AG04450 (cell line): ENCODE results near the gene SUDS3. TPM values are rescaled to one million over a fixed set of nuclear protein-coding genes. Genes with fewer than 3 reads are reported as not detected.
A peak's percentile ranks its signal among the peaks of the same experiment; 100 is the strongest.

ENCODE experiments used
- CTCF ChIA-PET: fragments of 300-600, 350-600 bp; formaldehyde crosslinking; extraction: SDS; loops from one replicate; lab custom pipeline; 2022; ENCODE audit warnings: antibody characterized with exemption, inconsistent platforms; lab: Charles Lee
- POLR2A ChIA-PET: fragments of 350-600 bp; formaldehyde crosslinking; extraction: SDS; loops from one replicate; lab custom pipeline; 2021; ENCODE audit warnings: antibody characterized with exemption, inconsistent platforms; lab: Yijun Ruan, JAX
- DNase-seq: peaks from one replicate; pipeline ENCODE4 v3.0.0-alpha.2; 2011; ENCODE audit warnings: low read depth, low spot score
- H3K27ac ChIP-seq: one replicate; pipeline ENCODE4 v1.5.1; 2012; ENCODE audit warnings: low read depth, low read length, control low read depth
- H3K27me3 ChIP-seq: one replicate; pipeline ENCODE4 v1.6.0; 2012; ENCODE audit warnings: low read length; ENCODE audit not compliant: control insufficient read depth, insufficient read depth
- H3K4me3 ChIP-seq: 2 replicates; pipeline ENCODE4 v1.5.1; 2011; ENCODE audit warnings: mild to moderate bottlenecking, low read depth, low read length, control low read depth
- H3K9me3 ChIP-seq: 2 replicates; pipeline ENCODE4 v1.5.1; 2012; ENCODE audit warnings: low read length; ENCODE audit not compliant: control insufficient read depth, insufficient read depth
- CTCF ChIP-seq: IDR thresholded peaks from 2 replicates; pipeline ENCODE4 v1.5.1; 2011; ENCODE audit warnings: low read depth, low read length, control low read depth, inconsistent platforms
- polyA plus RNA-seq: library from polyadenylated mRNA; depleted of rRNA; stranded (reverse); fragments of >200 nt; gene quantifications from 2 replicates; pipeline ENCODE4 v1.2.3, GENCODE V29; 2011

The SUDS3 gene
- polyA plus RNA-seq, 1 experiment, result 28.9 TPM

- POLR2A ChIA-PET, result interaction anchor here (0.6 to 1.7 kb wide), 3 partner anchors 135 to 306 kb away, joined by 5 to 10 read pairs (median 5); no protein-coding TSS in a partner anchor
Observed at GRCh38 chr12:118373616-118374015, 2.7 kb upstream of the SUDS3 start.

GRCh38 chr12:118374126-118374725, 2.1 kb upstream of the SUDS3 start:
- no peaks in the 10 kb centered on the region; the same call in 1 of the 2 replicates for H3K9me3 ChIP-seq
- H3K27me3 ChIP-seq, result no peaks in the 10 kb centered on the region
- no peak for TF ChIP-seq CTCF
- ChIA-PET POLR2A (interaction anchor here (1.7 kb wide), 1 partner anchor 136 kb away, joined by 5 read pairs; no protein-coding TSS in a partner anchor), CTCF (interaction anchor here (2.4 kb wide), 1 partner anchor 192 kb away, joined by 26 read pairs; no protein-coding TSS in a partner anchor)
- DNase-seq, result no peak
- no peak overlapping the region for H3K27ac ChIP-seq
- H3K4me3 ChIP-seq, result no peak overlapping the region

More at GRCh38 chr12:118373616-118374015, 2.7 kb upstream of the SUDS3 start:
- no peak overlapping the region for H3K27ac ChIP-seq
- no peaks in the 10 kb centered on the region for H3K27me3 ChIP-seq
- TF ChIP-seq CTCF, result no peak
- peaks cover under 1% of the 10 kb centered on the region; the same call in 1 of the 2 replicates for H3K9me3 ChIP-seq
- CTCF ChIA-PET, result interaction anchor here (0.9 to 2.4 kb wide), 3 partner anchors 32 to 208 kb away, joined by 3 to 26 read pairs (median 6); no protein-coding TSS in a partner anchor
- no peak for DNase-seq
- peak overlapping the region; percentile 85 for H3K4me3 ChIP-seq

- H3K9me3 ChIP-seq, result no peaks in the 10 kb centered on the region; the same call in 1 of the 2 replicates
- no peak for TF ChIP-seq CTCF
- H3K27ac ChIP-seq, result no peak overlapping the region
- no peak overlapping the region for H3K4me3 ChIP-seq
- CTCF ChIA-PET, result interaction anchor here (0.7 to 4.7 kb wide), 27 partner anchors 9 to 318 kb away, joined by 3 to 333 read pairs (median 9); no protein-coding TSS in a partner anchor
- no peak for DNase-seq
- POLR2A ChIA-PET, result no interaction called here
- no peaks in the 10 kb centered on the region for H3K27me3 ChIP-seq
Observed at GRCh38 chr12:118374909-118375308, 1.4 kb upstream of the SUDS3 start.

GRCh38 chr12:118375348-118375747, 1.0 kb upstream of the SUDS3 start:
- no peak for TF ChIP-seq CTCF
- no peaks in the 10 kb centered on the region for H3K27me3 ChIP-seq
- H3K4me3 ChIP-seq, result no peak overlapping the region
- DNase-seq, result no peak
- ChIA-PET POLR2A (interaction anchor here (1.5 to 1.7 kb wide), 2 partner anchors 68 to 185 kb away, joined by 7 to 10 read pairs; no protein-coding TSS in a partner anchor), CTCF (interaction anchor here (0.5 to 4.7 kb wide), 63 partner anchors 9 to 1458 kb away, joined by 3 to 333 read pairs (median 7); partner anchors contain the start of gene PEBP1)
- no peak overlapping the region for H3K27ac ChIP-seq
- H3K9me3 ChIP-seq, result no peaks in the 10 kb centered on the region; the same call in 1 of the 2 replicates
